GM18498 (cell line): Measurements from ENCODE around the gene TUBA3E.
"Not testable (repeated sequence)": the region's sequence is repeated elsewhere in the genome, so short reads cannot be mapped to it uniquely, and the experiment has no call there.

Experiments used
- ATAC-seq: cut with Tn5 transposase; IDR thresholded peaks from one replicate; pipeline ENCODE4 v1.9.1; 2021; ENCODE audit warnings: mild to moderate bottlenecking, moderate library complexity; ENCODE audit not compliant: unreplicated experiment

The TUBA3E gene

GRCh38 chr2:130198343-130198742 lies at the start of gene TUBA3E:
TUBA3E (minus strand) TSS chr2:130198439; CDS start chr2:130198360, 79 bp downstream.
- ATAC-seq: no peak

- no peak for ATAC-seq
Observed at GRCh38 chr2:130246430-130246829, 48.2 kb upstream of the TUBA3E start.

GRCh38 chr2:130245976-130246375 lies 47.7 kb upstream of the TUBA3E start:
- no peak for ATAC-seq

GRCh38 chr2:130243359-130243758 lies 45.1 kb upstream of the TUBA3E start:
- ATAC-seq: no peak

- ATAC-seq: no peak
Observed at GRCh38 chr2:130241041-130241707, 42.9 kb upstream of the TUBA3E start.

- not testable (repeated sequence) for ATAC-seq
Observed at GRCh38 chr2:130239581-130239980, 41.3 kb upstream of the TUBA3E start.

GRCh38 chr2:130233066-130233465 lies 34.8 kb upstream of the TUBA3E start:
- not testable (repeated sequence) for ATAC-seq

- ATAC-seq: no peak
Observed at GRCh38 chr2:130231656-130232055, 33.4 kb upstream of the TUBA3E start.

GRCh38 chr2:130230907-130231306 lies 32.7 kb upstream of the TUBA3E start:
- ATAC-seq: not testable (repeated sequence)

GRCh38 chr2:130230376-130230775 lies 32.1 kb upstream of the TUBA3E start:
- not testable (repeated sequence) for ATAC-seq

- ATAC-seq: not testable (repeated sequence)
Observed at GRCh38 chr2:130229161-130229510, 30.9 kb upstream of the TUBA3E start.

GRCh38 chr2:130228467-130229160 lies 30.4 kb upstream of the TUBA3E start:
- not testable (repeated sequence) for ATAC-seq

GRCh38 chr2:130228005-130228404 lies 29.8 kb upstream of the TUBA3E start:
- not testable (repeated sequence) for ATAC-seq

- peak; percentile 89 for ATAC-seq
Observed at GRCh38 chr2:130222523-130222922, 24.3 kb upstream of the TUBA3E start.

GRCh38 chr2:130220505-130220904 lies 22.3 kb upstream of the TUBA3E start:
- ATAC-seq: not testable (repeated sequence)

GRCh38 chr2:130219147-130219546 lies 20.9 kb upstream of the TUBA3E start:
- ATAC-seq: not testable (repeated sequence)

GRCh38 chr2:130207051-130207450 lies 8.8 kb upstream of the TUBA3E start:
- ATAC-seq: not testable (repeated sequence)

- ATAC-seq: not testable (repeated sequence)
Observed at GRCh38 chr2:130203150-130203549, 4.9 kb upstream of the TUBA3E start.

- ATAC-seq: not testable (repeated sequence)
Observed at GRCh38 chr2:130202518-130202917, 4.3 kb upstream of the TUBA3E start.

- not testable (repeated sequence) for ATAC-seq
Observed at GRCh38 chr2:130196052-130196451, 2.2 kb downstream of the TUBA3E start.

- ATAC-seq: not testable (repeated sequence)
Observed at GRCh38 chr2:130195089-130195635, 3.1 kb downstream of the TUBA3E start.

- not testable (repeated sequence) for ATAC-seq
Observed at GRCh38 chr2:130193824-130194223, 4.4 kb downstream of the TUBA3E start.
